ENCODE data around the gene LLGL1. TPM values are rescaled to one million over a fixed set of nuclear protein-coding genes. Genes with fewer than 3 reads are reported as not detected.

The LLGL1 gene
- polyA plus RNA-seq, 1 donor from 2014 or later: 0.40 TPM

- H3K4me3 Mint-ChIP-seq: peak within 1 kb of the TSS; percentile 96 to 99 (median 98)
- H3K27me3 Mint-ChIP-seq: no peaks in the 10 kb centered on the region
- H3K27ac Mint-ChIP-seq: peak within 1 kb of the TSS; percentile 83 to 94 (median 86)
- peaks cover 4 to 24% (median 18%) of the 10 kb centered on the region in 3 donors for H3K4me1 Mint-ChIP-seq
- no peaks in the 10 kb centered on the region for H3K36me3 Mint-ChIP-seq
- no peaks in the 10 kb centered on the region for H3K9me3 Mint-ChIP-seq
These were observed 33.1 kb downstream of the LLGL1 start, which contains the start of gene FLII for GRCh38 chr17:18258356-18259038. FLII (minus strand) TSS chr17:18258738; CDS start chr17:18258690, 48 bp downstream.

GRCh38 chr17:18259621-18260331, 34.3 kb downstream of the LLGL1 start:
- Mint-ChIP-seq H3K36me3 (no peaks in the 10 kb centered on the region), H3K27ac (peak overlapping the region; percentile 55 to 89 (median 86)), H3K4me3 (peak overlapping the region; percentile 80 to 97 (median 92)), H3K27me3 (no peaks in the 10 kb centered on the region), H3K9me3 (no peaks in the 10 kb centered on the region), H3K4me1 (peaks cover 4 to 24% (median 18%) of the 10 kb centered on the region in 3 donors)

- no peaks in the 10 kb centered on the region for H3K36me3 Mint-ChIP-seq
- H3K27me3 Mint-ChIP-seq: no peaks in the 10 kb centered on the region
- peak within 1 kb of the TSS; percentile 80 to 97 (median 92) for H3K4me3 Mint-ChIP-seq
- H3K27ac Mint-ChIP-seq: peak within 1 kb of the TSS; percentile 55 to 89 (median 86)
- peaks cover 4 to 24% (median 16%) of the 10 kb centered on the region in 3 donors for H3K4me1 Mint-ChIP-seq
- H3K9me3 Mint-ChIP-seq: no peaks in the 10 kb centered on the region
These were observed 35.1 kb downstream of the LLGL1 start, which contains the start of gene MIEF2 for GRCh38 chr17:18260332-18261145. MIEF2 (plus strand) TSS chr17:18260662; CDS start chr17:18262721, 2,059 bp downstream.

- H3K27ac Mint-ChIP-seq: peak overlapping the region in 2 of 3 donors; percentile 47 to 48
- H3K9me3 Mint-ChIP-seq: no peaks in the 10 kb centered on the region
- H3K27me3 Mint-ChIP-seq: no peaks in the 10 kb centered on the region
- peak overlapping the region; percentile 80 to 97 (median 87) for H3K4me3 Mint-ChIP-seq
- peaks cover 4 to 22% (median 16%) of the 10 kb centered on the region in 3 donors for H3K4me1 Mint-ChIP-seq
- H3K36me3 Mint-ChIP-seq: no peaks in the 10 kb centered on the region
These were observed 35.7 kb downstream of the LLGL1 start for GRCh38 chr17:18261146-18261515.

GRCh38 chr17:18261659-18262058, 36.2 kb downstream of the LLGL1 start:
- Mint-ChIP-seq H3K36me3 (peaks cover under 1% of the 10 kb centered on the region), H3K4me3 (peak overlapping the region; percentile 80 to 97 (median 84)), H3K27ac (peak overlapping the region in 2 of 3 donors; percentile 47 to 48), H3K9me3 (no peaks in the 10 kb centered on the region), H3K27me3 (no peaks in the 10 kb centered on the region), H3K4me1 (peaks cover 4 to 21% (median 16%) of the 10 kb centered on the region in 3 donors)

GRCh38 chr17:18262111-18262510, 36.7 kb downstream of the LLGL1 start:
- H3K4me1 Mint-ChIP-seq: peaks cover 4 to 19% (median 14%) of the 10 kb centered on the region in 3 donors
- peak overlapping the region; percentile 80 to 97 (median 84) for H3K4me3 Mint-ChIP-seq
- H3K27ac Mint-ChIP-seq: peak overlapping the region in 2 of 3 donors; percentile 48 to 57
- H3K27me3 Mint-ChIP-seq: no peaks in the 10 kb centered on the region
- H3K36me3 Mint-ChIP-seq: peaks cover 1% of the 10 kb centered on the region
- no peaks in the 10 kb centered on the region for H3K9me3 Mint-ChIP-seq

GRCh38 chr17:18262641-18263040, 37.2 kb downstream of the LLGL1 start:
- H3K27me3 Mint-ChIP-seq: no peaks in the 10 kb centered on the region
- H3K4me3 Mint-ChIP-seq: peak overlapping the region in 1 of 4 donors; percentile 97
- no peaks in the 10 kb centered on the region for H3K9me3 Mint-ChIP-seq
- peaks cover 4 to 16% (median 14%) of the 10 kb centered on the region in 3 donors for H3K4me1 Mint-ChIP-seq
- peaks cover 1% of the 10 kb centered on the region for H3K36me3 Mint-ChIP-seq
- no peak overlapping the region for H3K27ac Mint-ChIP-seq

GRCh38 chr17:18263885-18264682, 38.6 kb downstream of the LLGL1 start:
- Mint-ChIP-seq H3K4me3 (peak overlapping the region in 1 of 4 donors; percentile 32), H3K27me3 (no peaks in the 10 kb centered on the region), H3K9me3 (no peaks in the 10 kb centered on the region), H3K27ac (no peak overlapping the region), H3K36me3 (peaks cover 1% of the 10 kb centered on the region), H3K4me1 (peaks cover 4 to 11% (median 10%) of the 10 kb centered on the region in 3 donors)

- no peaks in the 10 kb centered on the region for H3K9me3 Mint-ChIP-seq
- no peaks in the 10 kb centered on the region for H3K27me3 Mint-ChIP-seq
- peaks cover 0 to 6% (median 0%) of the 10 kb centered on the region in 3 donors for H3K4me1 Mint-ChIP-seq
These were observed 41.9 kb downstream of the LLGL1 start for GRCh38 chr17:18267366-18267765.

GRCh38 chr17:18267927-18268711, 42.7 kb downstream of the LLGL1 start:
- peaks cover 0 to 8% (median 0%) of the 10 kb centered on the region in 3 donors for H3K4me1 Mint-ChIP-seq

More at GRCh38 chr17:18267366-18267765, 41.9 kb downstream of the LLGL1 start:
- Mint-ChIP-seq H3K27ac (no peak overlapping the region), H3K36me3 (peaks cover 3% of the 10 kb centered on the region), H3K4me3 (no peak overlapping the region)

GRCh38 chr17:18270046-18270931, 44.9 kb downstream of the LLGL1 start:
- Mint-ChIP-seq H3K9me3 (no peaks in the 10 kb centered on the region), H3K4me3 (no peak overlapping the region), H3K36me3 (peaks cover 4% of the 10 kb centered on the region), H3K27ac (peak overlapping the region in 1 of 3 donors; percentile 21), H3K27me3 (no peaks in the 10 kb centered on the region), H3K4me1 (peaks cover 0 to 8% (median 0%) of the 10 kb centered on the region in 3 donors)

More at GRCh38 chr17:18267927-18268711, 42.7 kb downstream of the LLGL1 start:
- H3K4me3 Mint-ChIP-seq: no peak overlapping the region
- no peaks in the 10 kb centered on the region for H3K9me3 Mint-ChIP-seq
- peaks cover 4% of the 10 kb centered on the region for H3K36me3 Mint-ChIP-seq
- H3K27ac Mint-ChIP-seq: no peak overlapping the region
- no peaks in the 10 kb centered on the region for H3K27me3 Mint-ChIP-seq

GRCh38 chr17:18277076-18277475, 51.6 kb downstream of the LLGL1 start:
- Mint-ChIP-seq H3K36me3 (peaks cover 2% of the 10 kb centered on the region), H3K4me1 (peaks cover 0 to 2% (median 0%) of the 10 kb centered on the region in 3 donors), H3K27ac (peak overlapping the region in 1 of 3 donors; percentile 50), H3K4me3 (no peak overlapping the region), H3K27me3 (no peaks in the 10 kb centered on the region), H3K9me3 (no peaks in the 10 kb centered on the region)
